Daoy (cell line): ENCODE data around the gene PHTF2. TPM values are rescaled to one million over a fixed set of nuclear protein-coding genes. Genes with fewer than 3 reads are reported as not detected.
"Not testable (repeated sequence)": the region's sequence is repeated elsewhere in the genome, so short reads cannot be mapped to it uniquely, and the experiment has no call there.

ENCODE experiments used
- DNase-seq: peaks from one replicate; pipeline ENCODE4 v3.0.0-alpha.2; 2015; ENCODE audit warnings: low read depth
- total RNA-seq: library from RNA; depleted of rRNA; stranded (reverse); fragments of >200 nt; shearing (Covaris generic); gene quantifications from 2 replicates; pipeline ENCODE4 v1.2.3, GENCODE V29; 2014; rRNA removed

PHTF2 gene
- total RNA-seq, 1 experiment from 2014 or later, result 26.9 TPM

DNA sequence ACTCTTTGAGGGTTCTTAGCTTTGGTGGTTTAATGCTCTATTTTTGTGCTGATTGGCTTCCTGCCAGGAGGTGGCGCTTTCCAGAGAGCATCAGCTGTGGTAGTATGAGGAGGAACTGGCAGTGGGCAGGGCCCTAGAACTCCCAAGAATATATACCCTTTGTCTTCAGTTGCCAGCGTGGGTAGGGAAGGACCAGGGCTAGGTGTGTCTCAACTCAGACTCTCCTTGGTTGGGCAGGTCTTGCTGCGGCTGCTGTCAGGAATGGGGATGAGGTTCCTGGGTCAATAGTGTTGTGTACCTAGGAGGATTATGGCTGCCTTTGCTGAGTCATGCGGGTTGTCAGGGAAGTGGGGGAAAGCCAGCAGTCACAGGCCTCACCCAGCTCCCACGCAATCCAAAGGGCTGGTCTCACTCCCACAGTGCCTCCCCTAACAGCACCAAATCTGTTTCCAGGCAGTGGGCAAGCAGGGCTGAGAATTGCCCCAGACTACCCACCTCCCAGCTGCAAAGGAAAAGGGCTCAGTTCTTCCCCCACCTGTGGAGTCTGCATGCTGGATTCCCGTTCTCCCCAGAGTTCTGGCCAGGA lies 191.5 kb downstream of the PHTF2 start:
- peak; percentile 17 for DNase-seq

DNA sequence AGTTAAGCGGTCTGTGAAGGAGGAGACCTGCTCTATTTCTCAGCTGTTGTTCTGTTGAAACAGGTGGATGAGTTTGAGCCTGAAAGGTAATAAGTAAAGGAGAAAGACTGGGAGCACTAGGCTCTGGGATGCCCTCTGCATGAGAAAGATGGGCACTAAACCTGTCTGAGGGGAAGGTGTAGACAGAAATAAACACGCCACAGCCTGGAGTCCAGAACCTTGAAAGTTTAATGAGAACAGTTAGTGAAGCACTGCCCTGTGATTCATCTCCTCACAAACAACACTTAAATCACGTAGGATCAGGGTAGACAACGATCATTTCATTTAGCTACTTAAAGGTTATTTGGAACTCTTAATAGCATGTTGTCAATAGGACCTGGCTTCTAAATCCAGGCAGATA lies 193.1 kb downstream of the PHTF2 start:
- no peak for DNase-seq

DNA sequence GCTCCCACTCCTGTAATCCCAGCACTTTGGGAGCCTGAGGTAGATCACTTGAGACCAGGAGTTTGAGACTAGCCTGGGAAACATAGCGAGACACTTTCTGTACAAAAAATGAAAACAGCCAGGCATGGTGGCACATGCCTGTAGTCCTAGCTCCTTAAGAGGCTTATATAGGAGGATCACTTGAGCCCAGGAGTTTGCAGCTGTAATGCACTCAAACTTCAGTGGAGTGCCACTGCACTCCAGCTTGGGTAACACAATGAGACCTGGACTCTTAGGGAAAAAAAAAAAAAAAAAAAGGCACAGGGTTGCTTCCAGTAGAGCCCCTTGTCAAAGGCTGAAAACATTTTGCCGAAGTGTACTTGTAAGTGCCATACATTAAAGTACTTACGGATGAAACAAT lies 195.3 kb downstream of the PHTF2 start:
- DNase-seq, result no peak

GRCh38 chr7:77995717-77996116 lies 197.1 kb downstream of the PHTF2 start:
- no peak for DNase-seq

DNA sequence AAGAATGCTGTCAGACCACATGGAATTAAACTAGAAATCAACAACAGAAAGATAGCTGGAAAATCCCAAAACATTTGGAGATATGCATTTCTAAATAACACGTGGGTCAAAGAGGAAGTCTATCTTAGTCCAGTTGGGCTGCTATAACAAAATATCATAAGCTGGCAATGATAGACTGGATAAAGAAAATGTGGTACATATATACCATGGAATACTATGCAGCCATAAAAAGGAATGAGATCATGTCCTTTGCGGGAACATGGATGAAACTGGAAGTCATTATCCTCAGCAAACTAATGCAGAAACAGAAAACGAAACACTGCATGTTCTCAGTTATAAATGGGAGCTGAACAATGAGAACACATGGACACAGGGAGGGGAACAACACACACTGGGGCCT lies 200.6 kb downstream of the PHTF2 start:
- not testable (repeated sequence) for DNase-seq

DNA sequence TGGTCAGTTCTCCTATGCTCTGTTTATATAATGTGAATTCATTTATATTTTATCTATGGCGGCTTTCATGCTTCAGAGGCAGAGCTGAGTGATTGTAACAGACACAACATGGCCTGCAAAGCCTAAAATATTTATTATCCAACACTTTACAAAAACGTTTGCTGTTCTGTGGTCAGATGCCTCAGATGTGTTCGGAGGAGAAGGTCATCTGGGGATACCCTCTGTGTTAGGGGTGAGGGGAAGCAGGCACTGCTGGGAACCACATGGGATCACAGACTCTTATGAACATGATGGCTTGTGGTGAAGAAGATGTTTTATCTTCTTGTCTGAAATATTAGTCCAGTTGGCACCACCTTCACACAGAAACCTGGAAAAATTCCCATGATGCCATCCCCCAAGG lies 203.4 kb downstream of the PHTF2 start:
- no peak for DNase-seq

DNA sequence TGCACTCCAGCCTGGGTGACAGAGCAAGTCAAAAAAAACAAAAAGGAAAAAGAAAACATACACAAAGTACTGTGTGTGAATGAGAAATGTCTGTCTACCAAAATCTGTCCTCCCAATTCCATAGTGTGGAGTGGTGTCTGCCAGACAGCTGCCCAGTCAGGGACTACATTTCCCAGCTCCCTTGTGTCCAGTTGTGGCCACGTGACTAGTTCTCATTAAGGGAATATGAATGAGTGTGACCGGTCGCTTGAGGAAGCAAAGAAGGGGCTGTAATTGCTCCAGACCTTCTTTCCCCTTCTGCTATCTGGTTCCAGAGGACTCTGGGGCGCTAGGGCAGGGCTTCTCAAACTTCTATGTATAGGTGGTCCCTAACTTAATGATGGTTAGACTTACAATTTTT lies 204.1 kb downstream of the PHTF2 start:
- DNase-seq, result no peak

- DNase-seq, result no peak
Measured at GRCh38 chr7:78006063-78006755, 207.6 kb downstream of the PHTF2 start.

Other genes starting within 250 kb of the PHTF2 start
- 12.2 and 24.4 TPM in 2 replicates for gene RSBN1L, start 102.3 kb upstream of the PHTF2 start, total RNA-seq
- 13.3 and 16.3 TPM in 2 replicates for gene TMEM60, start 339 bp upstream of the PHTF2 start, total RNA-seq